Choroid plexus epithelial cell (primary cell): ENCODE results near the gene PIK3R3.
A peak's percentile ranks its signal among the peaks of the same experiment; 100 is the strongest.

Experiments
- DNase-seq: peaks from one replicate; pipeline ENCODE4 v3.0.0-alpha.2; 2010; ENCODE audit warnings: low read depth
- H3K4me3 ChIP-seq: 2 replicates; pipeline ENCODE4 v1.5.1; 2011; ENCODE audit warnings: low read depth, mild to moderate bottlenecking, control low read depth, low read length, moderate library complexity
- CTCF ChIP-seq: conservative IDR thresholded peaks from 2 replicates; pipeline ENCODE4 v1.5.1; 2011; ENCODE audit warnings: low read depth, mild to moderate bottlenecking, control low read depth, inconsistent platforms, low read length, moderate library complexity

Gene PIK3R3

GRCh38 chr1:46130121-46130520 is 2.3 kb downstream of the PIK3R3 start:
- peak overlapping the region; percentile 74 for H3K4me3 ChIP-seq
- no peak for DNase-seq
- TF ChIP-seq CTCF: no peak

- no peak overlapping the region for H3K4me3 ChIP-seq
- no peak for TF ChIP-seq CTCF
- DNase-seq: peak; percentile 31
Measured at GRCh38 chr1:46128344-46128743, 4.1 kb downstream of the PIK3R3 start.

GRCh38 chr1:46118856-46119255 is 13.6 kb downstream of the PIK3R3 start:
- no peak for DNase-seq
- no peak for TF ChIP-seq CTCF
- H3K4me3 ChIP-seq: no peak overlapping the region

GRCh38 chr1:46117810-46118494 is 14.5 kb downstream of the PIK3R3 start:
- no peak for DNase-seq
- H3K4me3 ChIP-seq: no peak overlapping the region
- no peak for TF ChIP-seq CTCF

- DNase-seq: no peak
- H3K4me3 ChIP-seq: no peak overlapping the region
- TF ChIP-seq CTCF: no peak
Measured at GRCh38 chr1:46114925-46115603, 17.4 kb downstream of the PIK3R3 start.

- DNase-seq: no peak
- no peak for TF ChIP-seq CTCF
Measured at GRCh38 chr1:46113948-46114347, 18.5 kb downstream of the PIK3R3 start.

GRCh38 chr1:46112108-46112507 is 20.3 kb downstream of the PIK3R3 start:
- DNase-seq: no peak
- H3K4me3 ChIP-seq: no peak overlapping the region
- TF ChIP-seq CTCF: no peak

More at GRCh38 chr1:46113948-46114347, 18.5 kb downstream of the PIK3R3 start:
- no peak overlapping the region for H3K4me3 ChIP-seq
